Ovary (tissue), 3 donors: ENCODE results near the gene OAS3.

Source experiments
- CTCF ChIP-seq, 3 donors: fragments of 450-650 bp in 2 of 3; fragments of 200-600 bp in 1 of 3; IDR thresholded peaks; one replicate each; pipeline versions ENCODE4 v1.5.1 to v1.8.0; 2016 to 2022; ENCODE audit warnings: antibody characterized with exemption in 3 of 3, mild to moderate bottlenecking in 1 of 3
- POLR2A ChIP-seq: fragments of 450-650 bp; IDR thresholded peaks from one replicate; pipeline ENCODE4 v1.6.1; 2017; ENCODE audit warnings: antibody characterized with exemption, mild to moderate bottlenecking, moderate library complexity
- donor health status: DM: no; HTN: no; CAD: no.

DNA sequence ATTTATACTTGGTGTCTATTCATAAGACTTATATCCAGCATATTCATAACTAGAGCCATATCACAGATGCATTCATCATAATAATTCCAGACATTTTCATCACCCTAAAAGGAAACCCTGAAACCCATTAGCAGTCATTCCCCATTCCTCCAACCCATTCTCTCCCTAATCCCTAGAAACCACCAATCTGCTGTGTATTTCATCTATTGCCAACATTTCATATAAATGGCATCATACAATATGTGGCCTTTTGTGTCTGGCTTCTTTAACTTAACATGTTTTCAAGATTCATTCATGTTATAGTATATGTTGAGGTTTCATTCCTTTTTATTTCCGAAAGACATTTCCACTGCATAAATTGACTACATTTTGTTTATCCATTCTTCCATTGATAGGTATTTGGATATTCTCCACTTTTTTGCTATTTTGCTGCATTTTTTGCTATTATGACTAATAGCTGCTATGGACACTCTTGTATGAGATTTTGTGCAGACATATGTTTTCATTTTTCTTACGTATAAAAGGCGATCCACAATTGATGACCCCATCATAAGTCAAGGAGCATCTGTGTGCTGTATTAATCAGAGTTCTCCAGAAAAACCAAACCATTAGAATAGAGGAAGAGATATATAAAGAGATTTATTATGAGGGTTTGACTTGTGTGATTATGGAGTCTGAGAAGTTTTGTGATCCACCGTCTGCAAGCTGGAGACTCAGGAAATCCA is 34.9 kb downstream of the OAS3 start:
- TF ChIP-seq CTCF (IDR thresholded peaks at IDR 0.05) = no peak
- TF ChIP-seq POLR2A = no peak
